Stimulated activated CD4-positive, alpha-beta T cell treated with anti-CD3 and anti-CD28 coated beads, Interleukin-15, amount 100 ng/mL, for 48 hours (primary cell): ENCODE data around the gene RXFP4.

ENCODE experiments used
- DNase-seq, 2 donors: peaks; one replicate each; pipeline ENCODE4 v3.0.0-alpha.2; 2020; ENCODE audit warnings: low read depth in 2 of 2

Gene RXFP4

DNA sequence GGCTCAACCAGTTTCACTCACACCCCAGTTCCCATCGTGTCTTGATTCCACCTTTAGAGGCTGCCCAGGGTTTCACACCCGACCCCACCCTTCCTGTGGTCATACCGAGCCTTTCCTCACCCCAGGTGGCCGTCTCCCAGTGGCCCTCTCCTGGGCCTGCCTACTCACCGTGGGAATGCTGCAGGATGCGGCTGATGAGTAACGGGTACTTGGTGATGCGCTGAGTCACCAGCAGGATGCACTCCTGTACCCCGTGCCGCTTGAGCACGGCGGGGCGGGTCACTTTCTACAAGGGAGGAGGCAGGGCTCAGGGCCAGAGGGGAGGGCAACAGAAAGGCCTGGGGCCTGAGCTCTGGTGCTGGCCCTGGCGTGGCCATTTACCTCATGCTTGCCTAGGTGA, 20.5 kb downstream of the RXFP4 start:
- DNase-seq: no peak

DNA sequence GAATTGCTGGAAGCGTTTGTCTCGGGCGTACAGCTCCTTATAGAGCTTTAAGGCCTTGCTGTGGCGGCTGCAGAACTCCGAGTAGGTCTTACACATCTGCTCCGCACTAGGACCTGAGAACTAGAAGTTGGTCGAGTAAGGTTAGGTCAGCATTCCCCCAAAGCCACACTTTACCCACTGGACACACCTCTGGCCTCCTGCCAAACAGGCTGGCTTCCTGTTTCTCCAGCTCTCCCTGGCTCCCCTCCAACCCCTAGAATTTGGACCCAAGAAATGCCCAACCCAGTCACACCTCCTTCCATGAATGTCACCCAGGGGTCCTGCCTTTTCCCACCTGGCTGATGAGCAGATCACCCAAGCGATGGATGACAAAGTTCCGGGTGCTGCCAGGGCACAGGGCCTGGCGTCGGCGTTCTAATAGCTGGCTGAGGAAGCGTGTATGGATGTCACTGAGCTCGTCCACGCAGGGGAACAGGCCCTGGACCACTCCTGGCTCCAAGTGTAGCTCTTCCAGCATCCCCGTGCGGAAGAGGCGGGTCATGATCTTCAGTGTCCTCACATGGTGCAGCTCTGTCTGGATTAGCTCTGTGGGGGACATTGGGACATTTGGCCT, 21.3 kb downstream of the RXFP4 start:
- DNase-seq: no peak

DNA sequence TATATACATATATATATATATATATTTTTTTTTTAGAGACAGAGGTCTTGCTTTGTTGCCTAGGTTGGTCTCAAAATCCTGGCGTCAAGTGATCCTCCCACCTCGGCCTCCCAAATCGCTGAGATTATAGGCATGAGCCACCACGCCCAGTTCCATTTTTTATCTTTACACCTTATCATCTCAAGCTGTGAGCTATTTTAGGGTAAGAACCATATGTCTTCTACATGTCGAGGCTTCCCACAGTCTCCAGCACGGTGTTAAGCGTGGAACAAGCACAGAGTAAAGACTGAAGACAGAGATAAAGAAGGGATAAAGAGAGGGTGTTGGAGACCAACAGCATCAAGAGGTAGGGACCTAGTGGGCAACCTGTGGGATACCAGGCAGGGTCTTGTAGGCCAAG, 22.8 kb downstream of the RXFP4 start:
- DNase-seq: no peak

DNA sequence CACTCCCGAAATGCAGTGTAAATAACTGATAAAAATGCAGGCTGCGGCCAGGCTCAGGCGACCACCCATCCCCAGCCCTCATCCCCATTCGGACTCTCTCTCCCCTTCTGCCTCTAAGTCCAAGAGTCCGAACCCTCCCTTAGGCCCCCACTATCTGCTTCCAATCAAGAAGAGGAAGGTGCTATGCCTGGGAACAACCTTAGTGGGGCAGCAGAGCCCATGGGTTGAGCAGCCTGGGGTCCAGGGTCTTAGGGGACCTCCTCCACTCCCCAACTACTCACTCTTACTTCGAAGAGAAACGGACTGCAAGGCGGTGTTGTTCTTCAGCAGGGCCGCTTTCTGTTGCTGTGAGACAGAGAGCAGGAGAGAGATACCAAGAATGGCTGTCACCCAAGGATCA, 24.7 kb downstream of the RXFP4 start:
- no peak for DNase-seq

DNA sequence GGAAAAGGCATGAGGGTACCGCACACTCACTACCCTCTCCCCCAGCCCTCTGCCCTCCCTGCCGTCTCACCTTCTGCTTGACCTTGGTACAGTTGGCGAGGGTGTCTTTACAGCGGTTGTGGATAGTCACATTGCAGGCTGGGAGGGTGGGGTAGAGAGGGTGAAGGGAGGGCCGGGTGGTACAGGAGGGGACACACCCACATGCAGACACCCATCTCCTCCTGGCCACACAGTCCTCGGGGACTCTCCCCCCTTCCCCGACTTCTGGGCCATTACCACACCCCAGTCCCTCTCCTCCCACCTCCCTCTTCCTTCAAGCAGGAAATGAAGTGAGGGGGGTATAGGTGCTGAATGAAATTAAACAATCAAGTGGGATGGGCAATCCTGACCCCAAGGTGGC, 25.3 kb downstream of the RXFP4 start:
- DNase-seq: no peak

DNA sequence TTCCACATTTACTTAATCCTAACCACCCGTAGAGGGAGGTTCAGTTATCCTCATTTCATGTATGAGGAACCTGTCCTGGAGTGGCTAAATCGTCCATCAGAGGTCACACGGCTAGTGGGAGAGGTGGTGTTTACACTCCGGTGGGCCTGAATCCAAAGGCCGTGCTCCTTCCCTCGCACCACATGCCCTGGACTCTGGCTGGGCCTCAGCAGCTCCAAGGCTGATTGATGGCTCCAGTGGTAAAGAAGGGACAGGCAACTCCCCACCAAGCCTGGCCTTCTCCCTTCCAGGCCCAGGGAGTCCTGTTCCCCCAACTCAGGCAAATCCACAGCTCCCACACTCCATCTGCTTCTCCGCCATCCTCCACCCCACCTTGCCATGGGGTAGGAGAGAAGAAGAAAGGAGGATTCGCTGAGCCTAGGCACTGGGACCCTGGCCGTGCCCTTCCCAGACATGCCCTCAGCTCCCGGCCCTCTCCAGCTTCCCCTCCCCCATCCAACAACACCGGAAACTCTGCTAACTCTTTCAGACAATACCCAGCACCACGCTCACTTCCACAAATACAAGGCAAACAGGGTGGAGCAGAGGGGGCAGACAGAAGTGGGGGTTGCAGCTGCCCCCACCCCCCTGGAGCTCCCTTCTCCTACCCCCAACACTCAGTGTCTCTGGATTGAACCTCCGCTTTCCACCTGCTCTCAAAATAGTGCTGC, 26.1 kb downstream of the RXFP4 start:
- DNase-seq: no peak

DNA sequence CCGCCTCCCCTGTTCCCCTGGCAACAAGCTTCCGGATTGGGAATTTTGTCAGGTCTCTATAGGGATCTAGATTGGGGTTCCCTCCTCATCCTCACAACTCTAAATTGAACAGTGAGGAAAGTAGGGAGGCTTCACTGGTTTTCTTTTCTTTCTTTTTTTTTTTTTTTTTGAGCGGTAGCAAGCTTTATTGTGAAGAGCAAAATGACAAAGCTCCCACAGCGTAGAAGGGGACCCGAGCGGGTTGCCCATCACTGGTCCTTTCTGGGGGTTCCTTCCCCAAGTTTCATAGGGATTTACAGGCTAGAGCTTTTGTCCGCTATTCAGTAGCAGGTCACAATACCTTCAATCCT, 26.6 kb downstream of the RXFP4 start:
- DNase-seq: no peak

DNA sequence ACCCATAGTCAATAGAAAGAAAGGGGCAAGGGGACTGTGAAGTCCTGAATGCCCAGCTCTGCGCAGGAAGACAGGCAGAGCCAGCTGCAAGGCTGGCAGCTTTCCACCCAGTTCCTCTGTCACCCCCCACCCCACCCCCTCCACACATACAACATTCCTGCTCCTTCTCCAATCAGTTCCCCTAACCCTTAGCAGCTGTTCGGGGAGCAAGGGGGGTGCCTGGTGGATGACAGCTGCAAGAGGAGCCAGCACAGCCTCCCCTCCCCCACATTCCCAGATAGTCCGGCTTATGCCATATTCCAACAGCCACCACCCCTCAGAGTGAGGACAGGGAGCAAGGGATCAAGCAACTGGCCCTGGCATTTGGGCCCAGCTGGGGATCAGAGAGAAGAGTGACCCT, 27.2 kb downstream of the RXFP4 start:
- DNase-seq: no peak

DNA sequence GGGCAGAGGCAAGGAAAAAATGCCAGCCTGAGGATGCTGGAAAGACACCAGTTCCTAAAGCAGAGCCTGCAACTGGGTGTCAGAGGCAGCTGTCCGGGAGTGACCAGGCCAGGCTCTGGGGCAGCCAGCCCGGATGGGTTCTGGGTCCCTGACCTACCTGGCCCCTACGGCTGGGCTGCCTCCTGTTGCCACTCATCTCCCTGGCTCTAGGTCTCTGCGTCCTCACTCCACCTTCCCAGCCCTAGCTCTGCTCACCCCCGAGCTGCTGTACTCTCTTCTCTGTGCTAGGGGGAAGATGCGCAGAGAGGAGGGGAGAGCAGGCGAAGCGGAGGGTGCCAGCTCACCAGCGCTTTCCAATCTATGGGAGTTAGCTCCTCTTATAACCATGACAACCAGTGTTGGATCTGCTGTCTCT, 27.9 kb downstream of the RXFP4 start:
- DNase-seq: no peak

DNA sequence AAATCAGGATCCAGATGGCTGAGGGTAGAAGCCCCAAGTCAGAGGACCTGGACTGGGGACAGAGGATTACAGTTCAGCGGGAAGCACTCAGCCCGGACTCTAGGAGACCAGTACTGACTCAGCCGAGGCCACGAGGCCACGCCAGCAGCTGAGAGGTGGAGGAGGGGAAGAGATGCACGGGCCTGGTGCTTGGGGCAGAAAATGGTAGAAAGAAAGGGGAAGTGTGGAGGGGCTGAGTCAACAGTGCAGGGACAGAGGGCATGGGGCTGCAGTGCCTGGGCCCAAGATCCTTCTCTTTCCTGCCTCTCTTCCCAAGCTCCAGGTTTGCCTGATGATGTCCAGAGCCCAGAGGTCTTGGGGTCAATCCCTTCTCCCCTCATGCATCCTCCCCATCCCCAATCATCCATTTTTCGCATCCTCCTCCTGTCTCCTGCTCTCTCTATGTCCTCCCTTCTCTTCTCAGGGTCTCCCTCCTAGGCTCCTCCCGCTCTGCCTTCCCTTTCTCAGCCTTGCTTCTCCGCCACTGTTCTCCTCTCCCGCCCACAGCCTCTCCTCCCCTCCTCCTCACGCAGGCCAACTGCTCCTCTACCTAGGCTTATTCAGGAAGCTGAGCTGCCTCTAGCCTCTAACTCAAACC, 29.2 kb downstream of the RXFP4 start:
- DNase-seq: no peak

DNA sequence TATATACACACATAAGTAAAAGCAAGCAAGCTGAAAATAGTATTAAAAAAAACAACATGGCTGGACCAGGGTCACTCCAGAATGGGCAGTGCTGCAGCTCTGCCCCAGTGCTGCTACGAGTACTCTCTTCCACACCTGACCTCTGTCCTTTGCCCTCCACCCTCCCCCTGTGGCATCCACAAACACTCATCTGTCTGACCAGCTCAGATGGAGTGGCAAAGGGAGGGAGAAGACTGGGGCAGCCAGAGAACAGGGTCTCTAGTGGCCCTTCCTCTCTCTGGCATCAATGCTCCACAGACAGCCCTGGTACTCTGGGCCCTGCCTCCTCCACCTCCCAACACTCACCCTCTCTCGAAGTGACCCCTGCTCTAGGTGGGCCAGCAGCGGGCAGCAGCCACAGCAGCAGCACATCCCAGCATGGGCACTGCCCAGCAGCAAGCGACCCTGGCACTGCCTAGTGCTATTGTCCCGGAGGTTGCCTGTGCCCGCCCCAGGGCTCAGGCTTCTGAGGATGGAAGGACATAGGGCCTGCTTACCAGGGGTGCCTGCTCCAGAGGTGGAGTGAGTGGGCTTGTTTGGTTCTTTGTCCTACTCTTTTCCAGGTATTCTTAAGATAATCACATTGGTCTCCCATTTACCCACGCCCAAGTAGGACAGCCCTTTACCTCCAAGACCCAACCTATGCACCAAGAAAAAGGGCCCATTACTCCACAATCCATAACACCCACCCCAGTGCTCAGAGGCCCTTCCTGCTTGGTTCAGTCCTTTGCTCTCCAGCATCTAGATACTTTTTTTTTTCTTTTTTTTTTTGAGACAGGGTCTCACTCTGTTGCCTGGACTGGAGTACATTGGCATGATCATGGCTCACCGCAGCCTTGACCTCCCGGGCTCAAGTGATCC, 30.7 kb downstream of the RXFP4 start:
- DNase-seq: no peak

DNA sequence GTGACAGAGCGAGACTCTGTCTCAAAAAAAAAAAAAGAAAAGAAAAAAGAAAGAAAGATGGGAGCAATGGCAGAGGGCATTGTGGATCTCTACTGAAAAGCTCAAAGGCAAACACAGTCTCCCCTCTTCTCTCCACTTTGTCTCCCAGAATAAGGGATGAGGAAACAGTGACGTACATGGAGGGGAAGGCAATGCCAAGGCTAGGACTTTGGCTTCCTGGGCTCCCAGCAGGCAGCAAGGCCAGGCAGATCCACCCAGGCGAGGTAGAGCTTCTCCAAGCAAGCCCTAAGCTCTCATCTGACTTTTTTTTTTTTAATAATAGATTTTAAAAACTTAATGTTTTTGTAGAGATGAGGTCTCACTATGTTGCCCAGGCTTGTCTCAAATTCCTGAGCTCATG, 32.3 kb downstream of the RXFP4 start:
- DNase-seq: no peak

DNA sequence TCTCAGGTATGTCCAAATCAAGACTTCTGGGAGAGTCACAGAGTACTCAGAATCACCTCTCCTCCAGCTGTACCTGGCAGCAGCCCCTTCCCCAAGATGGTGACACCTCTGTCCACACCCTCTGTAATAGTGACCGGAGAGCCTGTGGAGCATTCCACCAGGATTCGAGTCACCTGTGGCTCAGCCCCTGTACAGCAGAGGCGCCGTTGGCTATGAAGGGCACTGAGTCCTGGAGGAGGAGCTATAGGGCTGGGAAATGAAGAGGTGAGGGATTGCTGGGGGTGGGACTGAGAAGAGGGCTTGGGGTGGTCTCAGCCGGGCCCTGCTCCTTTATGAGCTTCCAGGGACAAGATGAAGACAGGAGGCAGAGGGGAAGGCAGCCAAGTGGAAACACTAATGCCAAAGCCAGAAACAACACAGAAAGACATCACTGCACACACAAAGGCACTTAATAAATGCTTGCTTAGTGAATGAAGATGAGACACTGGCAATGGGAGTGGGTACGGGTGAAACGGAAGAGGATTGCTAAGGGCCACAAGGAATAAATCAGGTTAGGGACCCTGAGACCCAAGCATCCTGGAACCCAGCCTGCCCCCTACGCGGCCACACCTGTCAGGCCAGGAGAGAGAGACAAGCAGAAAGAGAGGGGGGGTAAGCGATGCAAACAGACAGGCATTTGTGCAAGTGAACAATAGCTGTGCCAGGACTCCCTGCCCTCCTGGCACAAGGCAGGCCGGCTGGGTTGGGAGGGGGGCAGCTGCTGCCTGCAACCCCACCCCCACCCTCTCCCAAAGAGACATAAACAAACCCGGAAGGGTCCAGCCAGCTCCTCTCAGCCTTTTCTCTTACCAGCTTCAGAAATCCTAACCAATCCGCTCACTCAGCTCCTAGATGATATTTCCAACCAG, 33.0 kb downstream of the RXFP4 start:
- DNase-seq: no peak

DNA sequence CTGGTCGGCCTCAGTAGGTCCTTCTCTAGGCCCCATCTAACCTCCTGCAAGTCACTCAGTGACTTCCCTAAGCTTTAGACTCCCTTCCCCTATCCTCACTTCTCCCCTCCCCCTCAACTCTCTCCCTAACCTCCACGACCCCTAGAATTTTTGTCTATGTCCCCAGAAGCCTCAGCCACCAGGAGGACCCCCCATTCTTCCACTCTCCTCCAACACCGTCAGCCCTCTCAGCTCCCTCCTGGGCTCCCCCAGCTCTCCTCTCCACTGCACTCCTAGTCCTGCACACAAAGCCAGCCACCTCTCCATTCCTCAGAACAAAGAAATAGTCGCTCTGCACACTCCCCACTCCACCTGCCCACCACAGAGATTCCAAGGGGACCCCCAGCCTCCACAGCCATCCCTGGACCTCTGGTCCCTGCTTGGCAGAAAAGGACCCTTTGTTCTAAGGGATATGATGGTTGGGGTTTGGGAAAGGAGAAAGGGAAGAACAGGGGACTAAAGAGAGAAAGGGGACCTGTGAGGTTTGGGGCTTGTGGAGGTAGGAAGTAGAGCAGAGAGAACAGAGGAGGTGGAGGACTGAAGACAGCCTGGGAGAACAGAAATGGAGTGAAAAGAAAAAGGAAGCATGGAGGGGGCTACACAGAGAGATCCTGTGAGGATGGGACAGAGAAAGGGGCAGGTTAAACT, 34.1 kb downstream of the RXFP4 start:
- DNase-seq: no peak

DNA sequence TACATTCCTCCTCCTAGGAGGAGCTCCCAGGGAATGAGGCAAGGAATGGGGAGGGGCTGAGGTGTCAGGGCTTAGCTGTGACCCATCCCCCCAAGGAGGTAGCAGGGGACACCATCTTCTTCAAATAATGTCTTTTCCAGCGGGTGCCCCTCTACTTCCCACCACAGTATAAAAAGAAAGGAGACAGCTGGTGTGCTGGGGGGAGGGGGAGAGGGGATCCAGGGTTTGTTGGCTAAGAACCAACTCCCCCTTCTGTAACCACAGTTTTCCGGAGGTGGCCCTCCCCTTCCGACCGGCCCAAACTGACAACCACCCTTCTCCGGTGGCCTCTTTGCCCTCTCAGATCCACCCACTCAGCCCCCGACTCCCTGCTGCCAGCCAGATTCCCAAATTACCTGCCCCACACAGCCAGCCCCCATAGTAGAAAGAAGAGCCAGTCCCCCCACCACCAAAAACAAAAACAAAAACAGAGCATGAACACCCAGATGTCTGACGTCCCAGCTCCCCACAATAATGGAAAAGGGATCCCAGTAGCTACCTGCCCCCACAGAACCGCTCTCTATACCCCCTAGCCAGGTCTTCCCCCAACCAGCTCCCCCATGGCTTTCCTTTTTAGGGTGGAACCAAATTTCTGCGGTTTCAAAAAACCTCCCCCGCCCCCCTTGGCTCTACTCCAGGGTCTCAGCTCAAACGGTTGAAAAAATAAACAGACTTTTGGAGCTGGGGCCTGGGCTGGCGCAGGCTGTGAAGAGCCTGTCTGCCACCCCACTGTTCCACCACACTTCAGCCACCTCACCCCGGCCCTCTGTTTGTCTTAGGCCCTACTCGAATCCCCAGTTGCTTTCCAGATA, 34.8 kb downstream of the RXFP4 start:
- DNase-seq: no peak

DNA sequence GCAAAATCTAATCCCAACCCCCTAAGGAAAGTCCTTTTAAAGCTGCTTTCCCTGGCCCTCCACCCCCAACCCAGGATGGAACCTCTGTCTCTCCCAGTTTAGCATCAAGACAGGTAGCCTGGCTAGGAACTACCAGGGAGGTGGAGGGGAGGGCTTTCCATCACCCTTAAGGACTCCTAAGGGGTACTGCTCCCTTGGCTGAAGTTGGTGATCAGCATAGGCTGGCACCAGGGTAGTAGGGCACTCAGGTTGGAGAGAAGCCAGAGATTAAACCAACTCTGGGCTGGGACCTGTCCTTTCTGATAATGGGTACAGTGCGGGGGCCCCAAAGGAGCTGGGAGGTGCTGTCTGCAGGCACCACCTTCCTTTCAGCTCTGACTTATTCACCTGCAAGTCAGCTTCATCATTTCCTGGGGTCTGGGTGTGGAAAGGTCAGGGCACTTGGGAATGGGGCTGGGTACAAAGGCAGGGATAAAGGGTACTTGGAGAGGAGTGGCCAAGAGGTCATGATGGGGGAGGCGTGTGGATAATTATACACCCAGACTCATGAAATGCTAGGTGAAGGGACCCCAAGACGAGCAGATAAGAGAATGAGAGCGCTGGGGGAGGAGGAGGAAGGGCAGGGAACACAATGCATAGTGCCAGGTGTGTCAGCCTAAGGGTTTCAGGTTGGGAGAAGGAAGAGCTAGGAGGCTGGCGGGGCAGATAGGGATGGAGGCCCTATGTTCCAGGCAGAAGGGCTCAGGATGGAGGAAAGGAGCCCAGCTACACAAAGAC, 35.7 kb downstream of the RXFP4 start:
- DNase-seq: no peak

DNA sequence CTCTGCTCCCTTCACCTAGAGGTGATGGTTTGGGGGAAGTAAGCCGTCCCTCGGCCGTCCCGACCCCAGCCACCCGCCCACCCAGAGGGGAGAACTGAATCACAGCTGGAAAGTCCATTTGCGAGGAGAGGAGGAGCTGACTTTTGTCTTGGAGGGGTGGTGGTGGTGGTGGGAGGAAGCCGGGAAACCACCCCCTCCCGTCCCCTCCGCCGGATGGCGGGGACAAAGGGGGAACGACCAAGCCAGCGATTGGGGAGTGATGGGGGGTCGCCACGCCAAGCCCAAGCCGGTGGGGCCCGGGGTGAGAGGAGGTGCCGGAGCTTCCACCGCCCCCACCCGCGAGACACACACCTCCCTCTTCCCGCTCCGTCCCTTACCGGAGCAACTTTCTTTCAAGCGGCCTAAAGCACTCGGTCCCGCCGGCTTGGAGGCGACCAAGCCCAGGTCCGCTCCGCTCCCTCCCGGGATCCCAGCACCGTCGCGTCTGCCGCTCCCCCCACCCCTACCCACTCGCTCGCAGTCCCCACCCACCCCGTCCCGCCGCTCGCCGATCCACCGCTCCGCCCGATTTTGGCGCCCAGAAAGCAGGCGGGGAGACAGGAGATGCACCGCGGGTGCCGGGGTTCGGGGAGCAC, 36.4 kb downstream of the RXFP4 start:
- DNase-seq: peak; percentile 50 to 56

DNA sequence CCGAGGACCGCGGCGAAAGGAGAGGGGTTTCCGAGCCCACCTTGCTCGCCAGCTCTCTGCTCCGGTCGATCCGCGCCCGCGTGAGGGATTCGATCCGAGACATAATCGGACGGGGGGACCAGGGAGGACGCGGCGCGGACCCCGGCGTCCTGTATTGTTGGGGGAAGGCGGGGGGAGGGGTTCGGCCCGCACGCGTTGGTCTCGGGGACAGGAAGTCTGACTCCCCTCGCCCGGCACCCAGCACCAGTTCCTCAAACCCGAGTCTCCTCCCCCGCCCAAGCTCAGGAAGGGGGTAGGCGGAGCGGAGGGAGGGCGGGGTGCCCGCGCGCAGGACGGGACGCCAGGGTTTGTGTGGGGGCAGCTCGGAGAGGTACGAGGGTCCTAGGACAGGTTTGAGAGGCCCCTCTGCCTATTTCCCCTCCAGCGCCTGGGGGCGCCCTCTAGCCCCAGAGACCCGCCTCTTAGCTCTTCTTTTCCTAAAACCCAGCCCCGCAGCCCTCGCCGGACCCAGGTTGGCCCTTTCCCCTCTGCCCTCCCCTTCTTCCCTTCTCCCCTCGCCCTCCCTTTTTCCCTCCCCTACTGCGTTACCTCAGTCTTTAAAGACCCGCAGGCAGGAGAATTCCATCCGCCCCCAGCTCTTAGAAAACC, 37.0 kb downstream of the RXFP4 start, which contains the start of gene ARHGEF2:
TSS of gene ARHGEF2 (minus strand) at position 223 of the 648 bp plus-strand sequence. CDS start at position 103, 120 bp downstream.
- DNase-seq: peak; percentile 65 to 78
